ENCODE results near the gene CDYL2.
"Not testable (repeated sequence)": the region's sequence is repeated elsewhere in the genome, so short reads cannot be mapped to it uniquely, and the experiment has no call there.

CDYL2 gene

GRCh38 chr16:80802902-80803301, 1.5 kb downstream of the CDYL2 start:
- no peak overlapping the region for H3K4me3 ChIP-seq (ENCODE audit: low read depth, low read length)
- TF ChIP-seq CTCF (IDR thresholded peaks at IDR 0.05; ENCODE audit: insufficient read depth, low read depth, low read length, missing control alignments), result no peak
- no peak for DNase-seq (ENCODE audit: low read depth)

GRCh38 chr16:80802138-80802537, 2.3 kb downstream of the CDYL2 start:
- TF ChIP-seq CTCF (IDR thresholded peaks at IDR 0.05; ENCODE audit: insufficient read depth, low read depth, low read length, missing control alignments), result no peak
- no peak overlapping the region for H3K4me3 ChIP-seq (ENCODE audit: low read depth, low read length)
- no peak for DNase-seq (ENCODE audit: low read depth)

GRCh38 chr16:80794071-80794470, 10.3 kb downstream of the CDYL2 start:
- no peak for DNase-seq (ENCODE audit: low read depth)
- TF ChIP-seq CTCF (IDR thresholded peaks at IDR 0.05; ENCODE audit: insufficient read depth, low read depth, low read length, missing control alignments), result no peak
- no peak overlapping the region for H3K4me3 ChIP-seq (ENCODE audit: low read depth, low read length)

- DNase-seq (ENCODE audit: low read depth), result no peak
- no peak overlapping the region for H3K4me3 ChIP-seq (ENCODE audit: low read depth, low read length)
- TF ChIP-seq CTCF (IDR thresholded peaks at IDR 0.05; ENCODE audit: insufficient read depth, low read depth, low read length, missing control alignments), result no peak
Observed at GRCh38 chr16:80792031-80792430, 12.4 kb downstream of the CDYL2 start.

- DNase-seq (ENCODE audit: low read depth), result no peak
- H3K4me3 ChIP-seq (ENCODE audit: low read depth, low read length), result no peak overlapping the region
- no peak for TF ChIP-seq CTCF (IDR thresholded peaks at IDR 0.05; ENCODE audit: insufficient read depth, low read depth, low read length, missing control alignments)
Observed at GRCh38 chr16:80791411-80791810, 13.0 kb downstream of the CDYL2 start.

- H3K4me3 ChIP-seq (ENCODE audit: low read depth, low read length), result no peak overlapping the region
- no peak for DNase-seq (ENCODE audit: low read depth)
- TF ChIP-seq CTCF (IDR thresholded peaks at IDR 0.05; ENCODE audit: insufficient read depth, low read depth, low read length, missing control alignments), result no peak
Observed at GRCh38 chr16:80790751-80791150, 13.6 kb downstream of the CDYL2 start.

- DNase-seq (ENCODE audit: low read depth), result no peak
- no peak overlapping the region for H3K4me3 ChIP-seq (ENCODE audit: low read depth, low read length)
Observed at GRCh38 chr16:80788027-80788426, 16.4 kb downstream of the CDYL2 start.

GRCh38 chr16:80786561-80786960, 17.8 kb downstream of the CDYL2 start:
- not testable (repeated sequence) for DNase-seq (ENCODE audit: low read depth)

More at GRCh38 chr16:80788027-80788426, 16.4 kb downstream of the CDYL2 start:
- TF ChIP-seq CTCF (IDR thresholded peaks at IDR 0.05; ENCODE audit: insufficient read depth, low read depth, low read length, missing control alignments), result no peak

More at GRCh38 chr16:80786561-80786960, 17.8 kb downstream of the CDYL2 start:
- not testable (repeated sequence) for H3K4me3 ChIP-seq (ENCODE audit: low read depth, low read length)
